Endothelial cell of umbilical vein (primary cell): ENCODE measurements around the gene MAST4. TPM values are rescaled to one million over a fixed set of nuclear protein-coding genes. Genes with fewer than 3 reads are reported as not detected.

ENCODE experiments used
- BruUV-seq: library from RNA; stranded (reverse); fragments of 400-500 nt; replicated peaks from 2 replicates; lab custom pipeline; 2021; lab: Mats Ljungman, UMichigan
- CTCF ChIA-PET: fragments of 300-600, 350-600 bp; sonication (Branson Sonifier 250); formaldehyde crosslinking; loops from one replicate; lab custom pipeline; 2021; ENCODE audit warnings: antibody characterized with exemption, inconsistent platforms; lab: Charles Lee
- POLR2A ChIA-PET: fragments of 300-600, 350-600 bp; sonication (Branson Sonifier 250); formaldehyde crosslinking; loops from one replicate; lab custom pipeline; 2021; ENCODE audit warnings: antibody characterized with exemption, inconsistent platforms; lab: Charles Lee
- DNase-seq: peaks from one replicate; pipeline ENCODE4 v3.0.0-alpha.2; 2011; ENCODE audit warnings: low read depth, low spot score
- FAIRE-seq: peaks from 2 replicates; lab custom pipeline; 2011; peaks lifted over from hg19 to GRCh38; lab: Jason Lieb, UNC
- H2AFZ ChIP-seq: 2 replicates; pipeline ENCODE4 v1.6.0; 2012; ENCODE audit warnings: low read depth, low read length, control low read depth, inconsistent platforms
- H3K27ac ChIP-seq: 2 replicates; pipeline ENCODE4 v1.5.1; 2011; ENCODE audit warnings: low read depth, mild to moderate bottlenecking, control low read depth, low read length, moderate library complexity; ENCODE audit not compliant: insufficient read depth
- H3K27me3 ChIP-seq, 2 experiments: 2 replicates each; pipeline versions ENCODE4 v1.6.0 to v1.6.1; 2011; ENCODE audit warnings: low read length in 2 of 2, mixed read lengths in 1 of 2; ENCODE audit not compliant: control insufficient read depth in 2 of 2, insufficient read depth in 2 of 2
- H3K36me3 ChIP-seq, 2 experiments: 2 replicates in 1 of 2; 3 replicates in 1 of 2; pipeline ENCODE4 v1.5.1; 2011; ENCODE audit warnings: low read length in 2 of 2, mild to moderate bottlenecking in 1 of 2, moderate library complexity in 1 of 2; ENCODE audit not compliant: control insufficient read depth in 2 of 2, insufficient read depth in 2 of 2; ENCODE audit errors: extremely low read depth in 1 of 2
- H3K4me1 ChIP-seq: 3 replicates; pipeline ENCODE4 v1.5.1; 2011; ENCODE audit warnings: mild to moderate bottlenecking, low read length; ENCODE audit not compliant: control insufficient read depth, insufficient read depth; ENCODE audit errors: extremely low read depth
- H3K4me2 ChIP-seq: 2 replicates; pipeline ENCODE4 v1.6.1; 2011; ENCODE audit warnings: low read length, control low read depth, mixed read lengths; ENCODE audit not compliant: insufficient read depth
- H3K4me3 ChIP-seq, 3 experiments: fragments of 200-600 bp in 1 of 3; sonication (generic), shearing (Covaris generic) in 1 of 3; replicated peaks in 1 of 3; 2 replicates each; pipeline ENCODE4 v1.5.1; 2011 to 2016; ENCODE audit warnings: control low read depth in 3 of 3, low read length in 3 of 3, mild to moderate bottlenecking in 2 of 3, inconsistent platforms in 1 of 3, low read depth in 1 of 3, moderate library complexity in 1 of 3; ENCODE audit not compliant: insufficient read depth in 1 of 3
- H3K79me2 ChIP-seq: 2 replicates; pipeline ENCODE4 v1.6.0; 2012; ENCODE audit warnings: low read length, inconsistent platforms; ENCODE audit not compliant: control insufficient read depth, insufficient read depth
- H3K9ac ChIP-seq: replicated peaks from 2 replicates; pipeline ENCODE3; 2011; ENCODE audit warnings: low read length, control low read depth; ENCODE audit not compliant: insufficient read depth; ENCODE audit errors: extremely low read depth
- H3K9me1 ChIP-seq: replicated peaks from 3 replicates; pipeline ENCODE4 v1.6.0; 2011; ENCODE audit warnings: mild to moderate bottlenecking, low read length; ENCODE audit not compliant: control insufficient read depth, insufficient read depth; ENCODE audit errors: extremely low read depth
- H3K9me3 ChIP-seq: replicated peaks from 2 replicates; pipeline ENCODE4 v1.5.1; 2012; ENCODE audit warnings: low read length, inconsistent platforms; ENCODE audit not compliant: control insufficient read depth, insufficient read depth
- H4K20me1 ChIP-seq: replicated peaks from 2 replicates; pipeline ENCODE3; 2011; ENCODE audit warnings: mild to moderate bottlenecking, low read length; ENCODE audit not compliant: control insufficient read depth, insufficient read depth; ENCODE audit errors: extremely low read depth
- EZH2 ChIP-seq: IDR thresholded peaks from 2 replicates; pipeline ENCODE4 v1.6.1; 2012; ENCODE audit warnings: borderline replicate concordance, low read depth, mild to moderate bottlenecking, moderate library complexity, low read length, inconsistent platforms; ENCODE audit not compliant: severe bottlenecking
- FOS ChIP-seq: IDR thresholded peaks from 2 replicates; pipeline ENCODE4 v1.6.1; 2011; ENCODE audit warnings: mild to moderate bottlenecking, low read length, moderate library complexity, borderline replicate concordance; ENCODE audit not compliant: insufficient read depth
- GATA2 ChIP-seq: IDR thresholded peaks from 2 replicates; pipeline ENCODE4 v1.7.0; 2011; ENCODE audit warnings: low read depth, mild to moderate bottlenecking, moderate library complexity, mixed read lengths, low read length; ENCODE audit not compliant: insufficient read length, insufficient read depth
- JUN ChIP-seq: IDR thresholded peaks from 2 replicates; pipeline ENCODE4 v1.6.1; 2011; ENCODE audit warnings: borderline replicate concordance, low read depth; ENCODE audit not compliant: insufficient read length, insufficient read depth
- MYC ChIP-seq: IDR thresholded peaks from one replicate; pipeline ENCODE4 v1.6.1; 2011; ENCODE audit warnings: mild to moderate bottlenecking, low read depth, low read length
- POLR2A ChIP-seq: IDR thresholded peaks from 2 replicates; pipeline ENCODE4 v1.6.1; 2012; ENCODE audit warnings: low read depth, mild to moderate bottlenecking, control low read depth, low read length
- POLR2AphosphoS5 ChIP-seq: IDR thresholded peaks from 2 replicates; pipeline ENCODE4 v1.6.1; 2012; ENCODE audit warnings: low read depth, mild to moderate bottlenecking, control low read depth, low read length, moderate library complexity; ENCODE audit not compliant: insufficient read depth
- dilution Hi-C: fragments of 300-500 bp; cut with MboI; formaldehyde crosslinking; loops from one replicate; pipeline ENCODE4 v1.15.0; 2019; ENCODE audit warnings: low sequenced_read_pairs; ENCODE audit not compliant: extremely low pct_ligation_motif_present
- intact Hi-C: fragments of 100-400 bp; cut with micrococcal nuclease; formaldehyde crosslinking; loops from one replicate; pipeline ENCODE4 v1.10.0; 2022
- polyA plus RNA-seq, 4 experiments: library from polyadenylated mRNA; depleted of rRNA in 3 of 4; stranded (reverse) in 3 of 4; unstranded in 1 of 4; fragments of >200 nt; gene quantifications; 2 replicates each; pipeline versions ENCODE4 v1.2.1 to v1.2.3, GENCODE V29; 2011 to 2012; ENCODE audit warnings: missing spikeins in 1 of 4
- total RNA-seq: library from RNA; stranded (reverse); gene quantifications from 2 replicates; pipeline ENCODE4 v1.2.3, GENCODE V29; 2021
- TF ChIP-seq, protein P1 (sequence below): IDR thresholded peaks from 2 replicates; pipeline ENCODE4 v1.6.1; 2011; ENCODE audit not compliant: insufficient read depth, insufficient read length
- TF ChIP-seq, protein P2 (sequence below), 2 donors: IDR thresholded peaks; 1 replicate in 1 of 2; 2 replicates in 1 of 2; pipeline ENCODE4 v1.5.1; 2011; ENCODE audit warnings: low read length in 2 of 2, mild to moderate bottlenecking in 2 of 2, moderate library complexity in 2 of 2, control low read depth in 1 of 2, inconsistent platforms in 1 of 2, low read depth in 1 of 2; ENCODE audit not compliant: insufficient read depth in 1 of 2; ENCODE audit errors: extremely low read depth in 1 of 2

Gene MAST4
- total and polyA plus RNA-seq, 2 donors (not counting 3 experiments of a cell fraction or from before 2014, with no cell fraction given): 40.2 to 116 TPM

DNA sequence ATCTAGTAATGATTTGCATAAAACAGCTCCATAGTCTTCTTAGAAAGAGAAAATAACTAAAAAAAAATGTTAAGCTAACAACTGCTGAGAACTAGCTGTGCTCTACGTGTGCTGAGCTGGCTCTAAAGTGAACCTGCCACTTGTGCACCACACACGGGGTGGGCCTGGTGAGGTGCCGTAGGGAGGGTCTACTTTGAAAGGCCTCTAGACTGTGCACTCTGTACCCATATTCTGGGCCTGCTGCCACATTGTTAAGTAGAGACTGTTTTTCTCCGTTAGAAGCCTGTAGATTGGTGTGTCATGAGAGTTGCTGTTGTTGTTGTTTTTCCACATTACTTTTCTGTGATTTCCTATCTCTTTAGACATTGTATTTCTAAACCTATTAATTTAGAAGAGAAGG lies 506.5 kb downstream of the MAST4 start:
- no TSS peak for BruUV-seq
- Histone ChIP-seq H3K79me2 (no peaks in the 10 kb centered on the region), H3K9ac (no peak overlapping the region), H3K9me3 (no peaks in the 10 kb centered on the region), H3K9me1 (no peaks in the 10 kb centered on the region), H4K20me1 (no peaks in the 10 kb centered on the region), H3K4me2 (no peak overlapping the region), H3K27me3 (no peaks in the 10 kb centered on the region), H3K4me3 (no peak overlapping the region), H2AFZ (no peak overlapping the region), H3K27ac (no peak overlapping the region), H3K4me1 (no peaks in the 10 kb centered on the region), H3K36me3 (peaks cover 26 to 41% of the 10 kb centered on the region in 2 experiments)
- ChIA-PET CTCF (interaction anchor here (1.0 to 1.9 kb wide), 3 partner anchors 14 to 115 kb away, joined by 3 to 6 read pairs (median 4); no protein-coding TSS in a partner anchor), POLR2A (no interaction called here)
- dilution Hi-C loops (no loop called here), intact Hi-C loops (no loop called here)
- DNase-seq (no peak), FAIRE-seq (no peak)
- TF ChIP-seq EZH2: no peak
- no peak for TF ChIP-seq POLR2A
- TF ChIP-seq, protein P1, sequence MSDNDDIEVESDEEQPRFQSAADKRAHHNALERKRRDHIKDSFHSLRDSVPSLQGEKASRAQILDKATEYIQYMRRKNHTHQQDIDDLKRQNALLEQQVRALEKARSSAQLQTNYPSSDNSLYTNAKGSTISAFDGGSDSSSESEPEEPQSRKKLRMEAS: no peak
- no peak for TF ChIP-seq FOS
- TF ChIP-seq JUN: no peak
- TF ChIP-seq, protein P2, sequence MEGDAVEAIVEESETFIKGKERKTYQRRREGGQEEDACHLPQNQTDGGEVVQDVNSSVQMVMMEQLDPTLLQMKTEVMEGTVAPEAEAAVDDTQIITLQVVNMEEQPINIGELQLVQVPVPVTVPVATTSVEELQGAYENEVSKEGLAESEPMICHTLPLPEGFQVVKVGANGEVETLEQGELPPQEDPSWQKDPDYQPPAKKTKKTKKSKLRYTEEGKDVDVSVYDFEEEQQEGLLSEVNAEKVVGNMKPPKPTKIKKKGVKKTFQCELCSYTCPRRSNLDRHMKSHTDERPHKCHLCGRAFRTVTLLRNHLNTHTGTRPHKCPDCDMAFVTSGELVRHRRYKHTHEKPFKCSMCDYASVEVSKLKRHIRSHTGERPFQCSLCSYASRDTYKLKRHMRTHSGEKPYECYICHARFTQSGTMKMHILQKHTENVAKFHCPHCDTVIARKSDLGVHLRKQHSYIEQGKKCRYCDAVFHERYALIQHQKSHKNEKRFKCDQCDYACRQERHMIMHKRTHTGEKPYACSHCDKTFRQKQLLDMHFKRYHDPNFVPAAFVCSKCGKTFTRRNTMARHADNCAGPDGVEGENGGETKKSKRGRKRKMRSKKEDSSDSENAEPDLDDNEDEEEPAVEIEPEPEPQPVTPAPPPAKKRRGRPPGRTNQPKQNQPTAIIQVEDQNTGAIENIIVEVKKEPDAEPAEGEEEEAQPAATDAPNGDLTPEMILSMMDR (IDR thresholded peaks at IDR 0.05; ENCODE audit: extremely low read depth in 1 of 2, insufficient read depth in 1 of 2, low read depth in 1 of 2, low read length in 2 of 2): no peak
- no peak for TF ChIP-seq GATA2
- no peak for TF ChIP-seq MYC
- no peak for TF ChIP-seq POLR2AphosphoS5
